IMR-90 (cell line): Measurements from ENCODE around the gene COL23A1. TPM values are rescaled to one million over a fixed set of nuclear protein-coding genes. Genes with fewer than 3 reads are reported as not detected.

ENCODE experiments used
- ATAC-seq: fragments of 200-7000 bp; cut with Tn5 transposase; 2 replicates; pipeline ENCODE4 v1.9.1; 2020; ENCODE audit warnings: low read depth, mild to moderate bottlenecking, moderate library complexity
- BruUV-seq: library from RNA; stranded (reverse); fragments of 400-500 nt; replicated peaks from 2 replicates; lab custom pipeline; 2021; lab: Mats Ljungman, UMichigan
- CTCF ChIA-PET: fragments of 300-600 bp; formaldehyde crosslinking; extraction: SDS; loops from one replicate; lab custom pipeline; 2021; ENCODE audit warnings: antibody characterized with exemption; lab: Yijun Ruan, JAX
- POLR2A ChIA-PET: fragments of 300-600 bp; sonication (Branson Sonifier 250); formaldehyde crosslinking; loops from one replicate; lab custom pipeline; 2022; ENCODE audit warnings: antibody characterized with exemption; ENCODE audit not compliant: unreplicated experiment; lab: Charles Lee
- DNase-seq: peaks from one replicate; pipeline ENCODE4 v3.0.0; 2013
- H2AFZ ChIP-seq: replicated peaks from 2 replicates; pipeline ENCODE3; 2013; ENCODE audit warnings: low read length, mild to moderate bottlenecking; ENCODE audit not compliant: poor library complexity
- H2AK5ac ChIP-seq: 2 replicates; pipeline ENCODE4 v1.6.1; 2013; ENCODE audit warnings: low read depth, low read length, inconsistent platforms
- H2AK9ac ChIP-seq: replicated peaks from 2 replicates; pipeline ENCODE3; 2013; ENCODE audit warnings: mild to moderate bottlenecking, low read depth, low read length, moderate library complexity; ENCODE audit not compliant: poor library complexity
- H2BK120ac ChIP-seq: 2 replicates; pipeline ENCODE4 v1.6.1; 2013; ENCODE audit warnings: low read depth, low read length, inconsistent platforms
- H2BK15ac ChIP-seq: 3 replicates; pipeline ENCODE4 v1.6.1; 2013; ENCODE audit warnings: low read depth, low read length, inconsistent platforms
- H2BK20ac ChIP-seq: 2 replicates; pipeline ENCODE4 v1.6.1; 2013; ENCODE audit warnings: low read depth, mild to moderate bottlenecking, inconsistent platforms, low read length, moderate library complexity
- H2BK5ac ChIP-seq: 2 replicates; pipeline ENCODE4 v1.6.1; 2013; ENCODE audit warnings: mild to moderate bottlenecking, low read depth, low read length, inconsistent platforms; ENCODE audit not compliant: poor library complexity, severe bottlenecking
- H3K14ac ChIP-seq: replicated peaks from 2 replicates; pipeline ENCODE4 v1.6.1; 2013; ENCODE audit warnings: low read depth, low read length, inconsistent platforms
- H3K18ac ChIP-seq: 2 replicates; pipeline ENCODE4 v1.6.1; 2013; ENCODE audit warnings: low read depth, low read length, control low read depth
- H3K23ac ChIP-seq: 2 replicates; pipeline ENCODE4 v1.6.1; 2013; ENCODE audit warnings: low read depth, low read length, inconsistent platforms
- H3K27ac ChIP-seq: 2 replicates; pipeline ENCODE4 v1.5.1; 2013; ENCODE audit warnings: mild to moderate bottlenecking, control low read depth, low read length; ENCODE audit not compliant: insufficient read depth
- H3K27me3 ChIP-seq: 2 replicates; pipeline ENCODE4 v1.6.1; 2013; ENCODE audit warnings: low read length; ENCODE audit not compliant: control insufficient read depth, insufficient read depth
- H3K36me3 ChIP-seq: 2 replicates; pipeline ENCODE4 v1.6.1; 2013; ENCODE audit warnings: low read length, mixed read lengths; ENCODE audit not compliant: control insufficient read depth, insufficient read depth
- H3K4ac ChIP-seq: 2 replicates; pipeline ENCODE4 v1.6.1; 2013; ENCODE audit warnings: low read depth, low read length, inconsistent platforms
- H3K4me1 ChIP-seq: 2 replicates; pipeline ENCODE4 v1.6.1; 2013; ENCODE audit warnings: low read length, mixed read lengths; ENCODE audit not compliant: control insufficient read depth, insufficient read depth
- H3K4me2 ChIP-seq: 2 replicates; pipeline ENCODE4 v1.6.1; 2013; ENCODE audit warnings: low read depth, mild to moderate bottlenecking, control low read depth, low read length, moderate library complexity
- H3K4me3 ChIP-seq: 2 replicates; pipeline ENCODE4 v1.5.1; 2013; ENCODE audit warnings: low read depth, mild to moderate bottlenecking, control low read depth, low read length, moderate library complexity; ENCODE audit not compliant: insufficient read depth
- H3K56ac ChIP-seq: 2 replicates; pipeline ENCODE4 v1.6.1; 2013; ENCODE audit warnings: low read length, inconsistent platforms; ENCODE audit not compliant: insufficient read depth; ENCODE audit errors: extremely low read depth
- H3K79me1 ChIP-seq, 2 experiments: 2 replicates each; pipeline ENCODE4 v1.6.1; 2013; ENCODE audit warnings: low read length in 2 of 2, inconsistent platforms in 1 of 2, low read depth in 1 of 2
- H3K9ac ChIP-seq: 2 replicates; pipeline ENCODE4 v1.6.1; 2013; ENCODE audit warnings: low read depth, low read length, control low read depth
- H3K9me1 ChIP-seq: 2 replicates; pipeline ENCODE4 v1.6.1; 2013; ENCODE audit warnings: low read length, inconsistent platforms; ENCODE audit not compliant: insufficient read depth
- H3K9me3 ChIP-seq: 2 replicates; pipeline ENCODE4 v1.6.1; 2013; ENCODE audit warnings: low read length; ENCODE audit not compliant: control insufficient read depth, insufficient read depth
- H4K20me1 ChIP-seq: 2 replicates; pipeline ENCODE4 v1.6.1; 2013; ENCODE audit warnings: low read length, inconsistent platforms; ENCODE audit not compliant: insufficient read depth
- H4K5ac ChIP-seq: 2 replicates; pipeline ENCODE4 v1.6.1; 2013; ENCODE audit warnings: mild to moderate bottlenecking, low read depth, low read length, control low read depth
- H4K8ac ChIP-seq, 2 experiments: 2 replicates each; pipeline ENCODE4 v1.6.1; 2013; ENCODE audit warnings: low read depth in 2 of 2, low read length in 2 of 2, control low read depth in 1 of 2, inconsistent platforms in 1 of 2
- H4K91ac ChIP-seq: 2 replicates; pipeline ENCODE4 v1.6.1; 2013; ENCODE audit warnings: low read depth, low read length, inconsistent platforms; ENCODE audit not compliant: insufficient read depth
- ELK1 ChIP-seq: fragments of 150-350 bp; IDR thresholded peaks from 2 replicates; pipeline ENCODE4 v1.6.1; 2016; ENCODE audit warnings: low read depth, mild to moderate bottlenecking, low read length, moderate library complexity, borderline replicate concordance
- FOS ChIP-seq: fragments of 150-350 bp; IDR thresholded peaks from 2 replicates; pipeline ENCODE4 v1.6.1; 2016; ENCODE audit warnings: low read depth, low read length
- MXI1 ChIP-seq: IDR thresholded peaks from 2 replicates; pipeline ENCODE4 v1.6.1; 2012; ENCODE audit warnings: low read depth, mild to moderate bottlenecking, low read length, moderate library complexity, borderline replicate concordance
- NFE2L2 ChIP-seq: fragments of 150-350 bp; IDR thresholded peaks from 2 replicates; pipeline ENCODE4 v1.6.1; 2016; ENCODE audit warnings: low read depth, mild to moderate bottlenecking, low read length
- POLR2A ChIP-seq: IDR thresholded peaks from 2 replicates; pipeline ENCODE4 v1.6.1; 2012; ENCODE audit warnings: mild to moderate bottlenecking, low read depth, low read length
- RAD21 ChIP-seq: IDR thresholded peaks from 2 replicates; pipeline ENCODE4 v1.6.1; 2012; ENCODE audit warnings: low read length, improper control_type of control experiment
- RCOR1 ChIP-seq: IDR thresholded peaks from 2 replicates; pipeline ENCODE4 v1.6.1; 2012; ENCODE audit warnings: mild to moderate bottlenecking, low read length, improper control_type of control experiment; ENCODE audit not compliant: insufficient replicate concordance
- SMC3 ChIP-seq: fragments of 150-350 bp; IDR thresholded peaks from 2 replicates; pipeline ENCODE4 v1.6.1; 2016; ENCODE audit warnings: low read depth, mild to moderate bottlenecking, antibody characterized with exemption, low read length, moderate library complexity
- USF2 ChIP-seq: fragments of 150-350 bp; IDR thresholded peaks from 2 replicates; pipeline ENCODE4 v1.6.1; 2017; ENCODE audit warnings: mild to moderate bottlenecking, antibody characterized with exemption, low read length, low read depth
- whole genome bisulfite sequencing, 2 experiments: methylation state at CpG; one replicate each; pipeline versions ENCODE4 v1.1.5 to v1.1.7; 2013; ENCODE audit warnings: missing lambda C conversion rate in 2 of 2; ENCODE audit not compliant: insufficient read length in 1 of 2; ENCODE audit errors: extremely low coverage in 2 of 2; 5-methylcytosine and 5-hydroxymethylcytosine counted together
- dilution Hi-C: fragments of 300-500 bp; cut with HindIII; formaldehyde crosslinking; loops from one replicate; pipeline ENCODE4 v1.14.3; 2018; ENCODE audit warnings: low sequenced_read_pairs; ENCODE audit not compliant: unreplicated experiment
- in situ Hi-C: fragments of 300-500 bp; cut with MboI; formaldehyde crosslinking; loops from 3 replicates; pipeline ENCODE4 v1.14.3; 2019; ENCODE audit warnings: low sequenced_read_pairs, inconsistent platforms, mixed read lengths
- intact Hi-C: fragments of 100-400 bp; cut with micrococcal nuclease; formaldehyde crosslinking; loops from 2 replicates; pipeline ENCODE4 v1.10.0; 2022
- polyA plus RNA-seq, 3 experiments: library from polyadenylated mRNA; depleted of rRNA; stranded (reverse); fragments of >200 nt; gene quantifications; 2 replicates each; pipeline ENCODE4 v1.2.3, GENCODE V29; 2012; ENCODE audit warnings: low replicate concordance in 1 of 3
- total RNA-seq: library from RNA; depleted of rRNA; stranded (reverse); fragments of >200 nt; gene quantifications from 2 replicates; pipeline ENCODE4 v1.2.3, GENCODE V29; 2012

The COL23A1 gene
- total and polyA plus RNA-seq, 2 of the 4 experiments (the other 2 are of a cell fraction), result not detected

GRCh38 chr5:178434016-178434761 is 156.0 kb downstream of the COL23A1 start (continued):
- TF ChIP-seq RCOR1 (no peak), NFE2L2 (no peak), MXI1 (no peak), FOS (no peak), USF2 (no peak)

GRCh38 chr5:178433273-178433775 is 156.9 kb downstream of the COL23A1 start:
- Histone ChIP-seq H2BK5ac (no peak overlapping the region), H3K4me1 (no peaks in the 10 kb centered on the region), H4K8ac (no peak overlapping the region), H2BK120ac (no peak overlapping the region), H3K36me3 (no peaks in the 10 kb centered on the region), H3K4ac (no peak overlapping the region), H2AFZ (no peak overlapping the region), H3K9ac (no peak overlapping the region), H3K23ac (no peak overlapping the region), H3K9me3 (peaks cover 27% of the 10 kb centered on the region), H3K9me1 (no peaks in the 10 kb centered on the region), H2AK9ac (no peak overlapping the region), H3K18ac (no peak overlapping the region), H4K5ac (no peak overlapping the region), H3K27me3 (no peaks in the 10 kb centered on the region; the same call in 1 of the 2 replicates), H3K79me1 (no peaks in the 10 kb centered on the region), H2AK5ac (no peak overlapping the region), H2BK20ac (no peak overlapping the region), H3K14ac (no peak overlapping the region), H3K4me2 (no peak overlapping the region), H3K56ac (no peak overlapping the region), H2BK15ac (no peak overlapping the region), H3K27ac (no peak overlapping the region), H4K20me1 (no peaks in the 10 kb centered on the region), H3K4me3 (no peak overlapping the region), H4K91ac (no peak overlapping the region)
- DNase-seq, result no peak
- intact Hi-C loops, result no loop called here
- WGBS, 2 experiments, result no CpG with 5 or more reads among the region's 7 CpGs
- no peak for ATAC-seq
- in situ Hi-C loops, result no loop called here
- TF ChIP-seq ELK1 (no peak), SMC3 (no peak), FOS (no peak), POLR2A (no peak), RAD21 (no peak), MXI1 (no peak)
- dilution Hi-C loops, result no loop called here
- no TSS peak for BruUV-seq
- ChIA-PET POLR2A (no interaction called here), CTCF (no interaction called here)
